ENCODE data around the gene OR2J2.

DNA sequence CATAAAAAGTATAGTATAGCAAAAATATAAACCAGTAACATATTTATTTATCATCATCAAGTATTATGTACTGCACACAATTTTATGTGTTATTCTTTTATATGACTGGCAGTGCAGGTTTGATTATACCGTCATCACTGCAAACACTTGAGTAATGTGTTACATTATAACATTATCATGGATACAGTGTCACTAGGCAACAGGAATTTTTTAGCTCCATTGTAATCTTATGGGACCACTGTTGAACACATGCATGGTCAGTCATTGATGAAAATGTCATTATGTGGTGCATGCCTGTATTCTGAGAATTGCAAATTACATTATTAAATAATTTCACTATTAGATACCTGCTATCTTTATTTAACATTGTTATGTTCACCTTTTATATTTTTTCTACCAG is 29.1 kb upstream of the OR2J2 start:
- TF ChIP-seq ZNF234 (CRISPR knock-in tag; conservative IDR thresholded peaks at IDR 0.05) (no peak), SP2 (CRISPR knock-in tag; IDR thresholded peaks at IDR 0.05) (no peak), HMGA1 (CRISPR knock-in tag; conservative IDR thresholded peaks at IDR 0.05) (no peak), POLR2A (IDR thresholded peaks at IDR 0.05; ENCODE audit: insufficient read depth in 1 of 2, low read depth in 2 of 2, low read length in 2 of 2) (no peak)
